T-helper 2 cell (primary cell): ENCODE data around the gene MLANA.
A peak's percentile ranks its signal among the peaks of the same experiment; 100 is the strongest.
"Not testable (repeated sequence)": the region's sequence is repeated elsewhere in the genome, so short reads cannot be mapped to it uniquely, and the experiment has no call there.

Experiments
- DNase-seq, 5 experiments: peaks; one replicate each; pipeline versions ENCODE4 v3.0.0 to v3.0.0-alpha.2; 2012 to 2022

MLANA gene

DNA sequence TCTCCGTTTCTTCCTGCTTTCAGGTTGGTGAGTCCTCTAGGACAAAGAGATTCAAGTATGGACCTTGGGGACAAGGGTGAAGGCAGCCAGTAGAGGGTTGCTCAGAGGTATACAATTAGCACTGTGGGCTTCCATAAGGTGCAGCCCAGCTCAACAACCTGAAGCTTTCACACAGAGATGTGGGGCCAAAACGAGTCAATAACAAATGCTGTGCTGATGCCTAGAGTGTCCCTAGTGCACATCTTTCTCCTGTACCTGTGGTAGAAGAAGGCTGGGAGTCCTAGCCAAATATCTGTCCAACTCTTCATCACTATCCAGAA lies 20.7 kb upstream of the MLANA start:
- no peak for DNase-seq

DNA sequence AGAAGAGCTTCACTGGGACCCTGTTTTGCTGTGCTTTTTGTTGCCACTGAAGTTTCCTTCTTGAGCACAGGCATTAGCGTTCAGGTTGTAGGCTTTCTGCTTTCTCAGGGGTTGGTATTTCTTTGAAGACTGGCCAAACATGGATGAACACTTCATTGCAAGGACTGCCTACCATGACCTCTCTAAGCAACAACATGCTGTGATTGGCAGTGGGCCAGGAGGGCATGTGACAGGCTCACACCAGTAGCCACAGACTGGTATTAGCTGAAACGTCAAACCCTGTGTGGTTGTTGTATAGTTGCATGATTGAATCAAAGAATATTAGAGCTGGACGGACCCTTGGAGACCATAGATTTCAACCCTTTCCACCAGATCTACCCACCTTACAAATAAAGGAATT lies 20.0 kb upstream of the MLANA start:
- no peak for DNase-seq

DNA sequence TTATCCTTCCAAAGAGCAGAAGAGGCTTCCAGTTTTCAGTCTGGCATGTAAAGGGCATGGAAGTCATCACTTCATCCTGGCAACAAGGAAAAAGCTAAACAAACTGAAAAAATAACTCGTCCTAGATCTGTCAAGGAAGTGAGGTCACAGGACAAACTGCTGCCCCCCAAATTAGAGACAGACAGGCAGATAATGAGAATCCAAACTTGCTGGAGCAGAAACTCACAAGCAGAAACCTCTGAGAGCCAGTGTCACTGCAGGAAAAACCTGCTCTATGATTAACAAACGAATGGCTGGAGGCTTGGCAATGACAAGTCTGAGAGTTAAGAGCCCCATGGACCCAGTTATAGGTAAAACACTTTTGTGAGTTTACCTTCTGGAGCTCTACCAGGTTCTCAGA lies 18.9 kb upstream of the MLANA start:
- DNase-seq: no peak

GRCh38 chr9:5872511-5872910 lies 18.2 kb upstream of the MLANA start:
- no peak for DNase-seq

DNA sequence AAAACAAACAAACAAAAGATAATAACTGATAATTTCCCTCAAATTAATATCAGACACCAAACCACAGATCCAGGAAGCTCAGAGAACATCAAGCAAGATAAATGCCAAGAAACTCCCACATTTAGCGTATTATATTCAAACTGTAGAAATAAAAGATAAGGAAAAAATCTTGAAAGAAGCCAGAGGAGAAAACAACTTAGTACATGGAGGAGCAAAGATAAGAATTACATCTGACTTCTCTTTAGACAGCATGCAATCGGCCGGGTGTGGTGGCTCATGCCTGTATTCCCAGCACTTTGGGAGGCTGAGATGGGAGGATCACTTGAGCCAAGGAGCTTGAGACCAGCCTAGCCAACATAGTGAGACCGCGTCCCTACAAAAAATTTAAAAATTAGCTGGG lies 17.2 kb upstream of the MLANA start:
- DNase-seq: no peak

GRCh38 chr9:5874048-5874447 lies 16.6 kb upstream of the MLANA start:
- DNase-seq: no peak

DNA sequence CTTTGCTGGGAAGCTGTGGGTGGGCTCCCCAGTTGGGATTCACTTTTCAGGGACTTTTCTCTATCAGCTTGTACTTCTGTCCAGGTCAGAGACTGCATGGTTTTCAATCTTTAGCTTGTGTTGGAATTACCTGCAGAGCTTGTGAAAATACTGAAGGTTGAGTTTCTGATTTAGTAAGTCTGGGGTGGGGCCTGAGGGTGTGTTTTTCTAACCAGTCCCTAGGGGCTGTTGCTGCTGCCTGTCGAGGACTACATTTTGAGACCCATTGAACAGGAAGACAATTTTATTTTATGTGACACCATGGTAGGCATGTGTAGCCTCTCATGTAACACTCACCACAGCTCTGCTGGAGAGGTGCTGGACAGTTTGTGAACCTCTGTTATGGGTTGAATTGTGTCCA lies 14.7 kb upstream of the MLANA start:
- peak in 1 of 5 experiments; percentile 22 for DNase-seq

GRCh38 chr9:5876711-5877110 lies 14.0 kb upstream of the MLANA start:
- no peak for DNase-seq

- peak in 1 of 5 experiments; percentile 27 for DNase-seq
These were observed 11.1 kb upstream of the MLANA start for GRCh38 chr9:5879419-5880181.

GRCh38 chr9:5882244-5883012 lies 8.3 kb upstream of the MLANA start:
- DNase-seq: not testable (repeated sequence)

GRCh38 chr9:5884191-5884590 lies 6.5 kb upstream of the MLANA start:
- no peak for DNase-seq

DNA sequence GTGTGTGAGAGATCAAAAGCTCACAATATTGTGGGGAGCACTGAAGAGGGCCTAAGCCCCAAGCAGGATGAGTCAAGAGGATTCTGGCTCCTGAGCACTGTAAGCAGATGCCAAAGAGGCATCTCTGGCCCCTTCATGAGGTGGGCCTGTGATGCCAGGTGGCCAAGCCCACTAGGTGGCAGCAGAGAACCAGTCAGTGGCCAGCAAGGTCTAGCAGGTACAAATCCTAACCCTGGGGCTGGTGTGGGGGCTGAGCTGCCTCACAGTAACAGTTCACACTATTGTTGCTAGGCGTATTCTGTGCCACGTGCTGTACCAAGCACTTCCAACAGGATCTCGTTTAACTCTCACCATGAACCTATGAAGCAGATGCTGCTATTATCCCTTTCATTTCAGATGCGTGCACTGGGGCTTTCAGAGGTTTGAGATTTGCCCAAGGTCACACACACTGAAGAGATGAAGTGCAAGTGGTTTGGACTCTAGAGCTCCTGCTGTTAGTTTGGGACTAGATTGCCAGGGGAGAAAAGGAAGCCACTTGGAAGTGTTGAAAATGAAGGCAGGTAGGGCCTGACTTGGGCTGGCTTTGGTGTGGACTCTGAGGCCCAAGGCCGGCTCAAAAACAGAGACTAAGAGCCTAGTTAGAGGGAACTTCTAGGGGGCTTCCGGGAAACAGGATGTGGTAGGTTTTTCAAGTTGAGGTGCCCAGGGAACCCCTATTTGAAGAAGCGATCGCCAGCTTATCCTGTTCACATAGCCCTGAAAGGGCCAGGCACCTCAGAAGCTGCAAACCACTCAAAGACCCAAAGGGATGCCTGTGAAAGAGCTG lies 4.4 kb upstream of the MLANA start:
- DNase-seq: peak; percentile 37 to 83 (median 61)

GRCh38 chr9:5892456-5893133 lies 1.9 kb downstream of the MLANA start:
- DNase-seq: no peak

DNA sequence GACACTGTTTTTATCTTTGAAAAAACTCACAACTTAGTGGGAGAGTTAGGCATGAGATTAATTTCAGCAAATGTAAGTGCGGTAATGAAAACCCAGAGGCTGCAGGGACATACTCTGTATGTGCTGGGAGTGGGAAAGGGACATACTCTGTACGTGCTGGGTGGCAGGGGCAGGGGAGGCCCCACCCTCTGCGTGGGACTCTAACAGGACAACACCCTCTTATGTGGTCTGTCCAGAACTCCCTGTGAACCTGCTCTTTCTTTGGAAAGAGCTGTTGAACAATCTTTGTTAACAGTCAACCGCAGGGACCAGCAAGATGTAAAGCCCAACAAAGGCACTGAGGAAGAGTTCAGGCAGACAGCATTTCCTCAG lies 2.4 kb downstream of the MLANA start:
- no peak for DNase-seq

GRCh38 chr9:5893591-5894236 lies 3.0 kb downstream of the MLANA start:
- DNase-seq: no peak

GRCh38 chr9:5894237-5894959 lies 3.7 kb downstream of the MLANA start:
- no peak for DNase-seq

DNA sequence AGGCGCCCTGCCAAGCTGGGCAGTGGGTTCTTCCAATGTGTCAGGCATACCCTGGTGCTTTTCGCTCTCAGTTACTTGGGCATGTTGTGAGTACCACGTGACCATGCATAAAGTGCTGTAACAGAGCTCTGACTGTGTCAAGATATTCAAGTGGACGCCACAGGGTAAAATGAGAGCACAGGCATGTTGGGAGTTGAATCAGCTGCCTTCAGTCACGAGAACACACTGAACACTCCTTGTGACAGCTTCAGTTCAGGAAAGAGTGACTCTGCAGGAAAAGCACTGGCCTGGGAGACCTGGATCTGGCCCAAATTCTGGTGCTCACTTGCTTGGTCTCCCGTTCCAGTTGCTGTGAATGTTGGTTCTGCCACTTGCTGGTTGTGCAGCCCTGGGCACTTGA lies 5.1 kb downstream of the MLANA start:
- DNase-seq: no peak

DNA sequence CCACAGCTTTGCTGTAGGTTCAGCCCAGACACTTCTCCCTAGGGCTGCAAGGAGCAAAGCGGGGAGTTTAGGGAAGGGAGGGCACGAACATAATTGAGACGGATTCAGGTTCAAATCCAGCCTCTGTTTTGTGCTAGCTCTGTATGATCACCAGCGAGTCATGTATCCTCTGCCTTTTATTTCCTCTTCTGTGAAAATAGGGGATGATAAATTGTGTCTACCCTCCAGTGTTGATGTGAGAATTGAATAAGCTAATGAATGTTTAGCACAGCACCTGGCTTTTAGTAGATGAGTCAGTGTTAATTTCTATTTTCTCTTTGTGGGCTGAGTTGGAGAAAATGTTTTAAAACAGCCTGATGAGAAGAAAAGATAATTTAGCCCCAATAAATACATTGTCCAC lies 6.2 kb downstream of the MLANA start:
- DNase-seq: no peak

DNA sequence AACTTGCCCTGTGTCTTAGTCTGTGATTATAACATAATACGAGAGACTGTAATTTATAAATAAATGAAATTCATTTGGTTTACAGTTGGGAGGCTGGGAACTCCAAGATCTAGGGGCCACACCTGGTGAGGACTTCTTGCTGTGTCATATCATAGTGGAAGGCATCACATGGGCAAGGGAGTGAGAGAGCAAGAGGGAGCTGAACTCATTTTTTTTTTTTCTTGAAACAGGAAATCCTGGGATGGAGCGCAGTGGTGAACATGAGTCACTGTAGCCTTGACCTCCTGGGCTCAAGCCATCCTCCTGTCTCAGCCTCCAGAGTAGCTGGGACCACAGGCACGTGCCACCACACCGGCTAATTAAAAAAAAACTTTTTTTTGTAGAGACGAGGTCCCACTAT lies 7.2 kb downstream of the MLANA start:
- no peak for DNase-seq

GRCh38 chr9:5899292-5899691 lies 8.6 kb downstream of the MLANA start:
- DNase-seq: no peak

DNA sequence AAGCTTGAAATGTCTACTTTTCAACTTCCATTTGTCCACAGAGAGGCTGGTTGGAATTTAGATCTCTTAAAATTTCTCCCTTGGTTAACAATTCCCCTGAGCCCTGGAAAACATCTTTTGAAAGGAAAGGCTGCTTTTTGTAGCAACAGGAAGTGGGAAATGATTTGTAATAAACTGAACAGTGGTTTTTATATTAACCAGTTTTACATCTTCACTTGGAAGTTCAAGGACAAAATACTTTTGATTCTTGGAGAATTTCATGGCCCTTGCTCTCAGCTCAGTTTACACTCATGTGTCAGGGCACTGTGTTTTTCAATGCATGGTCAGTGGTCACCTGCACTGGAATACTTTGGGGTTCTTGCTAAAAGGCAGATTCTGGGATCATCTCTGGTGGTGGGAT lies 9.9 kb downstream of the MLANA start:
- DNase-seq: no peak

DNA sequence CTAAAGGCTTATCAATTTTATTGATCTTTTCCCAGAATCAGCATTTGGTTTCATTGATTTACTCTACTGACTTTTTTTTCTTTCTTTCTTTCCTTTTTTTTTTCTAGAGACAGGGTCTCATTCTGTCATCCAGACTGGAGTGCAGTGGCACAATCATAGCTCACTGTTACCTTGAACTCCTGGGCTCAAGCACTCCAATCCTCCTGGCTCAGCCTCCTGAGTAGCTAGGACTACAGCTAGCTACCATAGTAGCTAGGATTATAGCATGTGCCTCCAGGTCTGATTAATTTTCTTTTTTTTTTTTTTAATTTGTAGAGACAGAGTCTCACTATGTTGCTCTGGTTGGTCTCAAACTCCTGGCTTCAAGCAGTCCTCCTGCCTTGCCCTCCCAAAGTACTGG lies 11.7 kb downstream of the MLANA start:
- DNase-seq: no peak
